Mammary epithelial cell (primary cell): Measurements from ENCODE around the gene HOXD4.

Experiments used
- CTCF ChIP-seq, 2 donors: IDR thresholded peaks in 1 of 2; conservative IDR thresholded peaks in 1 of 2; 2 replicates each; pipeline ENCODE4 v1.5.1; 2011 to 2012; ENCODE audit warnings: inconsistent platforms in 2 of 2, low read length in 2 of 2, mild to moderate bottlenecking in 2 of 2, control low read depth in 1 of 2, low read depth in 1 of 2; ENCODE audit not compliant: insufficient read depth in 1 of 2; ENCODE audit errors: extremely low read depth in 1 of 2
- EZH2 ChIP-seq: IDR thresholded peaks from 2 replicates; pipeline ENCODE4 v1.6.1; 2012; ENCODE audit warnings: low read length, inconsistent platforms, borderline replicate concordance

- TF ChIP-seq CTCF (conservative IDR thresholded peaks at IDR 0.05 in 1 of 2, IDR thresholded peaks at IDR 0.05 in 1 of 2; ENCODE audit: extremely low read depth in 1 of 2, insufficient read depth in 1 of 2, low read depth in 1 of 2, low read length in 2 of 2), result no peak
- peak; percentile 68 for TF ChIP-seq EZH2
These were observed 34.1 kb upstream of the HOXD4 start for GRCh38 chr2:176117162-176117822.
